Endodermal cell (in vitro differentiated cells): ENCODE results near the gene SYT1. TPM values are rescaled to one million over a fixed set of nuclear protein-coding genes. Genes with fewer than 3 reads are reported as not detected.

Experiments used
- DNase-seq: peaks from one replicate; pipeline ENCODE4 v3.0.0-alpha.2; 2017
- H3K27ac ChIP-seq: 2 replicates; pipeline ENCODE4 v1.5.1; 2013; ENCODE audit warnings: mild to moderate bottlenecking, low read depth, low read length, moderate library complexity
- H3K27me3 ChIP-seq: 2 replicates; pipeline ENCODE4 v1.6.1; 2013; ENCODE audit warnings: mild to moderate bottlenecking, low read length, moderate library complexity; ENCODE audit not compliant: insufficient read depth, control insufficient read depth, poor library complexity, severe bottlenecking
- H3K36me3 ChIP-seq: 2 replicates; pipeline ENCODE4 v1.7.0; 2013; ENCODE audit warnings: mild to moderate bottlenecking, low read length, moderate library complexity; ENCODE audit not compliant: control insufficient read depth, insufficient read depth
- H3K4me1 ChIP-seq: one replicate; pipeline ENCODE4 v1.7.0; 2013; ENCODE audit warnings: low read length; ENCODE audit not compliant: control insufficient read depth, insufficient read depth
- H3K4me3 ChIP-seq: 2 replicates; pipeline ENCODE4 v1.5.1; 2013; ENCODE audit warnings: mild to moderate bottlenecking, low read length, moderate library complexity
- H3K9ac ChIP-seq: 2 replicates; pipeline ENCODE4 v1.6.1; 2013; ENCODE audit warnings: mild to moderate bottlenecking, low read length, moderate library complexity; ENCODE audit not compliant: poor library complexity, severe bottlenecking; ENCODE audit errors: extremely low read depth
- H3K9me3 ChIP-seq: 2 replicates; pipeline ENCODE4 v1.6.1; 2013; ENCODE audit warnings: mild to moderate bottlenecking, low read length, moderate library complexity; ENCODE audit not compliant: control insufficient read depth
- H3K27ac Mint-ChIP-seq: 2 replicates; pipeline ENCODE4 v1.8.0; 2020; ENCODE audit warnings: mixed read lengths
- H3K27me3 Mint-ChIP-seq: 2 replicates; pipeline ENCODE4 v1.8.0; 2021; ENCODE audit warnings: mild to moderate bottlenecking, mixed read lengths; ENCODE audit not compliant: insufficient read depth
- H3K36me3 Mint-ChIP-seq: 2 replicates; pipeline ENCODE4 v1.8.0; 2020; ENCODE audit warnings: low read depth, mixed read lengths
- H3K4me1 Mint-ChIP-seq: 2 replicates; pipeline ENCODE4 v1.8.0; 2020; ENCODE audit warnings: mixed read lengths
- H3K4me3 Mint-ChIP-seq: 2 replicates; pipeline ENCODE4 v1.8.0; 2020; ENCODE audit warnings: mild to moderate bottlenecking, moderate library complexity, mixed read lengths
- H3K9me3 Mint-ChIP-seq: 2 replicates; pipeline ENCODE4 v1.8.0; 2020; ENCODE audit warnings: mild to moderate bottlenecking, mixed read lengths
- WGBS, 2 experiments: methylation state at CpG; one replicate each; pipeline versions ENCODE4 v1.1.5 to v1.1.7; 2013; ENCODE audit warnings: missing lambda C conversion rate in 2 of 2, mixed read lengths in 1 of 2; ENCODE audit not compliant: insufficient coverage in 1 of 2, insufficient read length in 1 of 2; 5-methylcytosine and 5-hydroxymethylcytosine counted together
- total RNA-seq, 2 donors: library from RNA; stranded (reverse); fragmentation: NEBNext Ultra II Directional in 1 of 2; extraction: Animal tissue kit (Norgen Biotek cat#: 25700) in 1 of 2; gene quantifications; 2 replicates in 1 of 2; 3 replicates in 1 of 2; pipeline ENCODE4 v1.2.1, GENCODE V29; 2021
- TF ChIP-seq, protein P1 (sequence below): fragments of 200-600 bp; sonication (generic); conservative IDR thresholded peaks from 2 replicates; pipeline ENCODE4 v1.5.0; 2021; ENCODE audit warnings: antibody characterized with exemption, mild to moderate bottlenecking

Gene SYT1
- total RNA-seq, 2 donors from 2014 or later = 6.8 to 10.7 TPM

DNA sequence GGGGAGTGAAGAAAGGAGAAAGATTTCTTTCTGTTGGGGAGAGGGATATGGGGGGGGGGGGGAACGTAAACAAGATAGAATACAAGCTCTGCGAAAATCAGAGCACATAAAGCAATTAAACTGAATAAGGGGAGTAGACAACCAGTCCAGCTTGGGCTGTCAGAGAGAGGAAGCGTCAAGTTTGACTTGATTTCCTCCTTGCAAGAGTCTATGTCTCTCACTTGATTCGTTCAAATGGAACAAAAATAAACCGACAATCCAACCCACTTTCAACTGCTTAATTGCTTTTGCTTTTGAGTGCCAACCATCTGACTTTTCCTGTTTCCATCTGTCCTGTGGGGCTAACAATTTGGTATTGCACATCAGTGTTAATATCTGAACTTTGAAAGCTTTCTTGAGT is 942 bp downstream of the SYT1 start:
- H3K9ac ChIP-seq = no peak overlapping the region
- H3K36me3 Mint-ChIP-seq = no peaks in the 10 kb centered on the region

GRCh38 chr12:78866518-78866917 is 1.9 kb downstream of the SYT1 start:
- DNase-seq = no peak
- TF ChIP-seq, protein P1, sequence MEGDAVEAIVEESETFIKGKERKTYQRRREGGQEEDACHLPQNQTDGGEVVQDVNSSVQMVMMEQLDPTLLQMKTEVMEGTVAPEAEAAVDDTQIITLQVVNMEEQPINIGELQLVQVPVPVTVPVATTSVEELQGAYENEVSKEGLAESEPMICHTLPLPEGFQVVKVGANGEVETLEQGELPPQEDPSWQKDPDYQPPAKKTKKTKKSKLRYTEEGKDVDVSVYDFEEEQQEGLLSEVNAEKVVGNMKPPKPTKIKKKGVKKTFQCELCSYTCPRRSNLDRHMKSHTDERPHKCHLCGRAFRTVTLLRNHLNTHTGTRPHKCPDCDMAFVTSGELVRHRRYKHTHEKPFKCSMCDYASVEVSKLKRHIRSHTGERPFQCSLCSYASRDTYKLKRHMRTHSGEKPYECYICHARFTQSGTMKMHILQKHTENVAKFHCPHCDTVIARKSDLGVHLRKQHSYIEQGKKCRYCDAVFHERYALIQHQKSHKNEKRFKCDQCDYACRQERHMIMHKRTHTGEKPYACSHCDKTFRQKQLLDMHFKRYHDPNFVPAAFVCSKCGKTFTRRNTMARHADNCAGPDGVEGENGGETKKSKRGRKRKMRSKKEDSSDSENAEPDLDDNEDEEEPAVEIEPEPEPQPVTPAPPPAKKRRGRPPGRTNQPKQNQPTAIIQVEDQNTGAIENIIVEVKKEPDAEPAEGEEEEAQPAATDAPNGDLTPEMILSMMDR = no peak
- no peak overlapping the region for H3K27ac ChIP-seq

More for the DNA sequence above, 942 bp downstream of the SYT1 start:
- H3K9me3 Mint-ChIP-seq = no peaks in the 10 kb centered on the region
- H3K4me3 Mint-ChIP-seq = peak overlapping the region; percentile 84
- no peak overlapping the region for H3K27ac ChIP-seq
- H3K4me1 ChIP-seq = no peaks in the 10 kb centered on the region
- H3K9me3 ChIP-seq = no peaks in the 10 kb centered on the region
- TF ChIP-seq, protein P1 = no peak
- no peaks in the 10 kb centered on the region for H3K36me3 ChIP-seq
- H3K4me3 ChIP-seq = peak overlapping the region; percentile 84
- no peaks in the 10 kb centered on the region for H3K4me1 Mint-ChIP-seq
- no peak overlapping the region for H3K27ac Mint-ChIP-seq
- H3K27me3 ChIP-seq = peaks cover 23% of the 10 kb centered on the region
- H3K27me3 Mint-ChIP-seq = peaks cover 20% of the 10 kb centered on the region
- no peak for DNase-seq
- WGBS, 2 experiments = 14 to 15% methylated on average over 4 of the region's 5 CpGs

DNA sequence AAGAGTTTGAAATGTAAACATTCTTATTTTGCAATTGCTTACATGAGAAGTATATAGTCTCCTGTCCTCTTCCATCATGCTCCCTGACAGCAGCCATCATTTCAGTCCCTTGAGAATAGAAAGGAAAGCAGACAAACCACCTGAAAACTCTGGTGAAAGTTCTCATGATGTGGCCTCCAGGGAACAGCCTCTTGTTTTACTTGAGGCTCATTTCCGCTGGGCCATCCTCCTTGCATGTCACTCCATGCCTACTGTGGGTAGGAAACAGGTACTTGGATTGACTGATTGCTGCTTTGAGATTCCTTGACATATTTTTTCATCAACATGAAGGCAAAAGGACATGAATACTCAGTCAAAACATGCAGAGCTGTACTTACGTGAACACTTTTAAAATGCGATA is 6.0 kb downstream of the SYT1 start:
- Mint-ChIP-seq H3K27ac (no peak overlapping the region), H3K4me3 (no peak overlapping the region), H3K9me3 (no peaks in the 10 kb centered on the region), H3K4me1 (no peaks in the 10 kb centered on the region), H3K27me3 (peaks cover 8% of the 10 kb centered on the region), H3K36me3 (no peaks in the 10 kb centered on the region)
- Histone ChIP-seq H3K27me3 (peaks cover 12% of the 10 kb centered on the region), H3K9me3 (no peaks in the 10 kb centered on the region), H3K4me3 (no peak overlapping the region), H3K9ac (no peak overlapping the region), H3K36me3 (no peaks in the 10 kb centered on the region), H3K4me1 (no peaks in the 10 kb centered on the region), H3K27ac (no peak overlapping the region)
- DNase-seq = peak; percentile 53
- TF ChIP-seq, protein P1 = no peak
- WGBS, 2 experiments = 98 to 100% methylated on average over 2 of the region's 3 CpGs

More at GRCh38 chr12:78866518-78866917, 1.9 kb downstream of the SYT1 start:
- no peaks in the 10 kb centered on the region for H3K4me1 Mint-ChIP-seq
- Histone ChIP-seq H3K27me3 (peaks cover 23% of the 10 kb centered on the region), H3K4me3 (no peak overlapping the region), H3K9ac (no peak overlapping the region), H3K4me1 (no peaks in the 10 kb centered on the region), H3K36me3 (no peaks in the 10 kb centered on the region), H3K9me3 (no peaks in the 10 kb centered on the region)
- H3K36me3 Mint-ChIP-seq = no peaks in the 10 kb centered on the region
- H3K27ac Mint-ChIP-seq = no peak overlapping the region
- peaks cover 20% of the 10 kb centered on the region for H3K27me3 Mint-ChIP-seq
- WGBS, 2 experiments = 82 to 88% methylated on average over 2 to 4 of the region's 4 CpGs
- no peak overlapping the region for H3K4me3 Mint-ChIP-seq
- no peaks in the 10 kb centered on the region for H3K9me3 Mint-ChIP-seq
